WTC11 (cell line): ENCODE measurements around the gene TUBB2B.

ENCODE experiments used
- CREB1 ChIP-seq: sonication (generic); formaldehyde crosslinking; IDR thresholded peaks from 2 replicates; pipeline ENCODE4 v1.8.0; 2023; ENCODE audit warnings: mild to moderate bottlenecking, missing genetic modification reagents
- ESRRA ChIP-seq: sonication (generic); formaldehyde crosslinking; IDR thresholded peaks from 2 replicates; pipeline ENCODE4 v1.8.1; 2022; ENCODE audit warnings: mild to moderate bottlenecking, missing genetic modification reagents, borderline replicate concordance
- FOXJ3 ChIP-seq: sonication (generic); formaldehyde crosslinking; IDR thresholded peaks from 2 replicates; pipeline ENCODE4 v1.9.0; 2021; ENCODE audit warnings: missing genetic modification reagents, mild to moderate bottlenecking, borderline replicate concordance
- GABPB1 ChIP-seq: sonication (generic); formaldehyde crosslinking; IDR thresholded peaks from 2 replicates; pipeline ENCODE4 v1.8.1; 2023; ENCODE audit warnings: mild to moderate bottlenecking, missing genetic modification reagents
- ZNF138 ChIP-seq: sonication (generic); formaldehyde crosslinking; conservative IDR thresholded peaks from 2 replicates; pipeline ENCODE4 v1.8.1; 2022; ENCODE audit warnings: mild to moderate bottlenecking, moderate library complexity, missing genetic modification reagents
- TF ChIP-seq, protein P1 (sequence below): sonication (generic); formaldehyde crosslinking; IDR thresholded peaks from 2 replicates; pipeline ENCODE4 v1.8.1; 2023; ENCODE audit warnings: mild to moderate bottlenecking, missing genetic modification reagents, moderate library complexity
- TF ChIP-seq, protein P2 (sequence below): sonication (generic); formaldehyde crosslinking; IDR thresholded peaks from 2 replicates; pipeline ENCODE4 v1.8.1; 2023; ENCODE audit warnings: mild to moderate bottlenecking, missing genetic modification reagents, borderline replicate concordance
- TF ChIP-seq, protein P3 (sequence below): fragments of 200-600 bp; IDR thresholded peaks from 2 replicates; pipeline ENCODE4 v1.8.0; 2022; ENCODE audit warnings: antibody characterized with exemption
- TF ChIP-seq, protein P4 (sequence below): sonication (generic); formaldehyde crosslinking; IDR thresholded peaks from 2 replicates; pipeline ENCODE4 v1.8.0; 2022; ENCODE audit warnings: mild to moderate bottlenecking, missing genetic modification reagents
- TF ChIP-seq, protein P5 (sequence below): sonication (generic); formaldehyde crosslinking; IDR thresholded peaks from 2 replicates; pipeline ENCODE4 v1.8.1; 2023; ENCODE audit warnings: mild to moderate bottlenecking, missing genetic modification reagents, moderate library complexity
- TF ChIP-seq, protein P6 (sequence below): sonication (generic); formaldehyde crosslinking; IDR thresholded peaks from 2 replicates; pipeline ENCODE4 v1.8.1; 2023; ENCODE audit warnings: mild to moderate bottlenecking, moderate library complexity, missing genetic modification reagents
- TF ChIP-seq, protein P7 (sequence below): sonication (generic); formaldehyde crosslinking; IDR thresholded peaks from 2 replicates; pipeline ENCODE4 v1.8.0; 2022; ENCODE audit warnings: mild to moderate bottlenecking, missing genetic modification reagents

DNA sequence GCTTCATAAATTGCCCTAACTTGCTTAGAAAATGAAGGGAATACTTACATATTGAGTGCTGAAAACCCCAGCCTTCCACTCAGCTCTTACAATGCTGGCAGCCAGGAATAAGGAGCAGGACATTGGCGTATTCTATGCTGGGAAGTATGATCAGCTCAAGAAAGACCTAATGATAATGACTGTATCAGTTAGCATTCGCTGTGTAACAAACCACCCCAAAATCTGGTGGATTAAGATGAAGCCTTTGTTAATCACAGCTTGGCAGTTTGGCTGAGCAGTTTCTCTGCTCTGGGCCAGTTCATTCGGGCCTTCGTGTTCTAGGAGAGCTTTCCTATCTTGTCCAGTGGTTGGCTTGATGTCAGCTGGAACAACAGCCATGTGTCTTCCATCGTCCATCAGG lies 36.7 kb downstream of the TUBB2B start:
- TF ChIP-seq, protein P1, sequence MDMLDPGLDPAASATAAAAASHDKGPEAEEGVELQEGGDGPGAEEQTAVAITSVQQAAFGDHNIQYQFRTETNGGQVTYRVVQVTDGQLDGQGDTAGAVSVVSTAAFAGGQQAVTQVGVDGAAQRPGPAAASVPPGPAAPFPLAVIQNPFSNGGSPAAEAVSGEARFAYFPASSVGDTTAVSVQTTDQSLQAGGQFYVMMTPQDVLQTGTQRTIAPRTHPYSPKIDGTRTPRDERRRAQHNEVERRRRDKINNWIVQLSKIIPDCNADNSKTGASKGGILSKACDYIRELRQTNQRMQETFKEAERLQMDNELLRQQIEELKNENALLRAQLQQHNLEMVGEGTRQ (CRISPR knock-in tag), result no peak
- TF ChIP-seq, protein P2, sequence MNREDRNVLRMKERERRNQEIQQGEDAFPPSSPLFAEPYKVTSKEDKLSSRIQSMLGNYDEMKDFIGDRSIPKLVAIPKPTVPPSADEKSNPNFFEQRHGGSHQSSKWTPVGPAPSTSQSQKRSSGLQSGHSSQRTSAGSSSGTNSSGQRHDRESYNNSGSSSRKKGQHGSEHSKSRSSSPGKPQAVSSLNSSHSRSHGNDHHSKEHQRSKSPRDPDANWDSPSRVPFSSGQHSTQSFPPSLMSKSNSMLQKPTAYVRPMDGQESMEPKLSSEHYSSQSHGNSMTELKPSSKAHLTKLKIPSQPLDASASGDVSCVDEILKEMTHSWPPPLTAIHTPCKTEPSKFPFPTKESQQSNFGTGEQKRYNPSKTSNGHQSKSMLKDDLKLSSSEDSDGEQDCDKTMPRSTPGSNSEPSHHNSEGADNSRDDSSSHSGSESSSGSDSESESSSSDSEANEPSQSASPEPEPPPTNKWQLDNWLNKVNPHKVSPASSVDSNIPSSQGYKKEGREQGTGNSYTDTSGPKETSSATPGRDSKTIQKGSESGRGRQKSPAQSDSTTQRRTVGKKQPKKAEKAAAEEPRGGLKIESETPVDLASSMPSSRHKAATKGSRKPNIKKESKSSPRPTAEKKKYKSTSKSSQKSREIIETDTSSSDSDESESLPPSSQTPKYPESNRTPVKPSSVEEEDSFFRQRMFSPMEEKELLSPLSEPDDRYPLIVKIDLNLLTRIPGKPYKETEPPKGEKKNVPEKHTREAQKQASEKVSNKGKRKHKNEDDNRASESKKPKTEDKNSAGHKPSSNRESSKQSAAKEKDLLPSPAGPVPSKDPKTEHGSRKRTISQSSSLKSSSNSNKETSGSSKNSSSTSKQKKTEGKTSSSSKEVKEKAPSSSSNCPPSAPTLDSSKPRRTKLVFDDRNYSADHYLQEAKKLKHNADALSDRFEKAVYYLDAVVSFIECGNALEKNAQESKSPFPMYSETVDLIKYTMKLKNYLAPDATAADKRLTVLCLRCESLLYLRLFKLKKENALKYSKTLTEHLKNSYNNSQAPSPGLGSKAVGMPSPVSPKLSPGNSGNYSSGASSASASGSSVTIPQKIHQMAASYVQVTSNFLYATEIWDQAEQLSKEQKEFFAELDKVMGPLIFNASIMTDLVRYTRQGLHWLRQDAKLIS, result no peak
- TF ChIP-seq, protein P3, sequence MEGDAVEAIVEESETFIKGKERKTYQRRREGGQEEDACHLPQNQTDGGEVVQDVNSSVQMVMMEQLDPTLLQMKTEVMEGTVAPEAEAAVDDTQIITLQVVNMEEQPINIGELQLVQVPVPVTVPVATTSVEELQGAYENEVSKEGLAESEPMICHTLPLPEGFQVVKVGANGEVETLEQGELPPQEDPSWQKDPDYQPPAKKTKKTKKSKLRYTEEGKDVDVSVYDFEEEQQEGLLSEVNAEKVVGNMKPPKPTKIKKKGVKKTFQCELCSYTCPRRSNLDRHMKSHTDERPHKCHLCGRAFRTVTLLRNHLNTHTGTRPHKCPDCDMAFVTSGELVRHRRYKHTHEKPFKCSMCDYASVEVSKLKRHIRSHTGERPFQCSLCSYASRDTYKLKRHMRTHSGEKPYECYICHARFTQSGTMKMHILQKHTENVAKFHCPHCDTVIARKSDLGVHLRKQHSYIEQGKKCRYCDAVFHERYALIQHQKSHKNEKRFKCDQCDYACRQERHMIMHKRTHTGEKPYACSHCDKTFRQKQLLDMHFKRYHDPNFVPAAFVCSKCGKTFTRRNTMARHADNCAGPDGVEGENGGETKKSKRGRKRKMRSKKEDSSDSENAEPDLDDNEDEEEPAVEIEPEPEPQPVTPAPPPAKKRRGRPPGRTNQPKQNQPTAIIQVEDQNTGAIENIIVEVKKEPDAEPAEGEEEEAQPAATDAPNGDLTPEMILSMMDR, result no peak
- TF ChIP-seq, protein P4, sequence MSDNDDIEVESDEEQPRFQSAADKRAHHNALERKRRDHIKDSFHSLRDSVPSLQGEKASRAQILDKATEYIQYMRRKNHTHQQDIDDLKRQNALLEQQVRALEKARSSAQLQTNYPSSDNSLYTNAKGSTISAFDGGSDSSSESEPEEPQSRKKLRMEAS (CRISPR knock-in tag), result no peak
- TF ChIP-seq ESRRA (CRISPR knock-in tag), result no peak
- no peak for TF ChIP-seq GABPB1
- no peak for TF ChIP-seq CREB1 (CRISPR knock-in tag)
- TF ChIP-seq FOXJ3 (CRISPR knock-in tag), result no peak
- TF ChIP-seq, protein P5, sequence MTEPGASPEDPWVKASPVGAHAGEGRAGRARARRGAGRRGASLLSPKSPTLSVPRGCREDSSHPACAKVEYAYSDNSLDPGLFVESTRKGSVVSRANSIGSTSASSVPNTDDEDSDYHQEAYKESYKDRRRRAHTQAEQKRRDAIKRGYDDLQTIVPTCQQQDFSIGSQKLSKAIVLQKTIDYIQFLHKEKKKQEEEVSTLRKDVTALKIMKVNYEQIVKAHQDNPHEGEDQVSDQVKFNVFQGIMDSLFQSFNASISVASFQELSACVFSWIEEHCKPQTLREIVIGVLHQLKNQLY, result no peak
- TF ChIP-seq, protein P6, sequence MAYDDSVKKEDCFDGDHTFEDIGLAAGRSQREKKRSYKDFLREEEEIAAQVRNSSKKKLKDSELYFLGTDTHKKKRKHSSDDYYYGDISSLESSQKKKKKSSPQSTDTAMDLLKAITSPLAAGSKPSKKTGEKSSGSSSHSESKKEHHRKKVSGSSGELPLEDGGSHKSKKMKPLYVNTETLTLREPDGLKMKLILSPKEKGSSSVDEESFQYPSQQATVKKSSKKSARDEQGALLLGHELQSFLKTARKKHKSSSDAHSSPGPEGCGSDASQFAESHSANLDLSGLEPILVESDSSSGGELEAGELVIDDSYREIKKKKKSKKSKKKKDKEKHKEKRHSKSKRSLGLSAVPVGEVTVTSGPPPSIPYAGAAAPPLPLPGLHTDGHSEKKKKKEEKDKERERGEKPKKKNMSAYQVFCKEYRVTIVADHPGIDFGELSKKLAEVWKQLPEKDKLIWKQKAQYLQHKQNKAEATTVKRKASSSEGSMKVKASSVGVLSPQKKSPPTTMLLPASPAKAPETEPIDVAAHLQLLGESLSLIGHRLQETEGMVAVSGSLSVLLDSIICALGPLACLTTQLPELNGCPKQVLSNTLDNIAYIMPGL (CRISPR knock-in tag), result no peak
- no peak for TF ChIP-seq ZNF138 (CRISPR knock-in tag)
- TF ChIP-seq, protein P7, sequence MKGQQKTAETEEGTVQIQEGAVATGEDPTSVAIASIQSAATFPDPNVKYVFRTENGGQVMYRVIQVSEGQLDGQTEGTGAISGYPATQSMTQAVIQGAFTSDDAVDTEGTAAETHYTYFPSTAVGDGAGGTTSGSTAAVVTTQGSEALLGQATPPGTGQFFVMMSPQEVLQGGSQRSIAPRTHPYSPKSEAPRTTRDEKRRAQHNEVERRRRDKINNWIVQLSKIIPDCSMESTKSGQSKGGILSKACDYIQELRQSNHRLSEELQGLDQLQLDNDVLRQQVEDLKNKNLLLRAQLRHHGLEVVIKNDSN (CRISPR knock-in tag), result no peak
